Left cardiac atrium (tissue), 4 donors: Measurements from ENCODE around the gene CDKL4. TPM values are rescaled to one million over a fixed set of nuclear protein-coding genes. Genes with fewer than 3 reads are reported as not detected.

Experiments
- ATAC-seq, 2 donors: fragments of 200-7000 bp; cut with Tn5 transposase; one replicate each; pipeline ENCODE4 v1.9.1; 2020; ENCODE audit warnings: mild to moderate bottlenecking in 2 of 2, moderate library complexity in 2 of 2
- DNase-seq: peaks from one replicate; pipeline ENCODE4 v3.0.0-alpha.2; 2020
- intact Hi-C, 2 donors: fragments of 100-400 bp; cut with DNase I; formaldehyde crosslinking; loops; one replicate each; pipeline versions ENCODE4 v1.14.1 to v1.15.1; 2022 to 2023
- total RNA-seq, 2 donors: library from RNA; stranded (reverse); fragmentation: NEBNext Ultra II Directional; extraction: Animal tissue kit (Norgen Biotek cat#: 25700); gene quantifications; one replicate each; pipeline ENCODE4 v1.2.1, GENCODE V29; 2021
- donor health status: DM: no; HTN: yes; CAD: no.
- donor health status: DM: no; HTN: yes; CAD: no; lungs with severe emphysema.
- donor health status: DM: yes; HTN: yes; CAD: no.
- donor health status: Dilated cardiomyopathy.

The CDKL4 gene
- total RNA-seq, 2 donors from 2014 or later = 0.84 to 0.88 TPM

DNA sequence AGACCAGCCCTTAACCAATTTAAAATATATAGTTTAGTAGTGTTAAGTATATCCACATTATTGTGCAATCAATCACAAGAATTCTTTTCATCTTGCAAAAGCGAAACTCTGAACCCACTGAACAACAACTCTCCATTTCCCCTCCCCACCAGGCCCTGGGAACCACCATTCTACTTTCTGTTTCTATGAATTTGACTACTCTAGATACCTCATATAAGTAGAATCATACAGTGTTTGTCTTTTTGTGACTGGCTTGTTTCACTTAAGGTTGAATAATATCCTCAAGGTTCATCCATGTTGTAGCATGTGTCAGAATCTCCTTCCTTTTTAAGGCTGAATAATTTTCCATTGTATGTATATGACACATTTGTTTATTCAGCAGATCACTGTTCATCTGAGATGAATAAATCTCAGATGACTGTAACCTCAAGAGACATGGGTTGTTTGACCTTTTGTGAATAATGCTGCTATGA lies 114.8 kb downstream of the CDKL4 start:
- no peak for DNase-seq
- intact Hi-C loops = no loop called here
- ATAC-seq = no peak

DNA sequence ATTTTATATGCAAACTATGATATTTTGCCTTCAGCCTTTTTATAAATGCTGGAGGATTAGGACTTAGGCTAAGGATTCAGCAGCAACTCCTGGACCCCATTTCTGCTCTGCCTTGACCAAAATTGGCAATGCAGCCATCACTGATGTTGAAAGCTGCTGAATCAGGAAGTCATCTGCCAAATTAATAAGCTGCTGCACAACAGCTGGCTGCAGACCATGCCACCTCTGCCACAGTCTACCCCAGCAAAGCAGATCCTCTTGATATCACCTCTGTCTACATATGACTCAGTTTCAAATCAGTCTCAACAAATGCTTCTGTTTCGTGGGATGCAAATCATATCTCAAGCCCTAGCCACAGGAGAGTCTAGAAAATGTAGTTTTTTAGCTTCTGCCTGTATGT lies 115.8 kb downstream of the CDKL4 start:
- ATAC-seq (no peak), DNase-seq (no peak)
- intact Hi-C loops = no loop called here

Other genes starting within 250 kb of the CDKL4 start
- gene SOS1, start 122.9 kb downstream of the CDKL4 start, total RNA-seq = 10 to 100 TPM; 20.8 to 26.9 TPM
- 10 to 100 TPM; 28.0 to 31.2 TPM for gene MAP4K3, start 193.3 kb upstream of the CDKL4 start, total RNA-seq